NCI-H2081 (cell line): ENCODE data around the gene LRRC59.
"Not testable (repeated sequence)": the region's sequence is repeated elsewhere in the genome, so short reads cannot be mapped to it uniquely, and the experiment has no call there.

Experiments
- DNase-seq, 2 experiments: peaks; one replicate each; lab custom pipeline; 2025; lab: John Stamatoyannopoulos, UW

The LRRC59 gene

DNA sequence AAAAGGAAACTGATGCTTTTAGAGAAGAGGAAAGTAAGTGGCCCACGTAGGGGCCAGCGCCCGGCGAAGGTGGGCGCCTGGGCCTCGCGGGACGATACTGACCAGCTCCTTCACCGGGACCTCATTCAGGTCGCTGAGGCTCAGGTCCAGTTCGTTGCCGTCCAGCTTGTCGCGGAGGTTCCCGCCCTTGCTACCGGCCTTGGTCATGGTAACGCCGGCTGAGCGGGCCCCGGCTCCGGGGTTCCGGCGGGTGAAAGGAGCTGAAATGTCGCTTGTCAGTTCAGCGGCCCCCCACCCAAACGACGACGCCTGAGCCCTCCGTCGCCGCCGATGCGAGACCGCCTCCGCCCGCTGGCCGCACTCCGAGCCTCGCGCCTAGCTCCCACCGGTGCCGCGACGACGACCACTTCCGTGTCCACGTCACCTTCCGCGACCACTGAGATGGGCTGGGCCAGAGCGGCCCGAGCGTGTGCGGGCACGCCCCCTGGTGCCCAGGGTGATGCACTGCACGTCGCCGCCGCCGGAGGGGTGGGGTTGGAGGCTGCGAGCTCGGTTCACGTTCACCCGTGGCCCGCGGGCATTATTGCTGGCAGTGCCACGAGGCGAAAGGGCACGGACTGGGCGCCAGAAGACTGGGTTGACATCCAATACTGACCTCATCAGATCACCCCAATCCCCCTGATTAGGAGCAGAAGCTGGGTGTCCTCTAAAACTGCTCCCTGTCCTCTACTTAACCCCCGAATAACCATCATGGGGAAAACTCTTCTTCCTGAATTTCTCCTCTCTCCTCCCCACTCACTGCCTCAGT lies at the start of gene LRRC59:
LRRC59 (minus strand) TSS at position 413 of the 808 bp plus-strand sequence; CDS start at position 207, 206 bp downstream.
- peak; percentile 82 to 83 for DNase-seq

DNA sequence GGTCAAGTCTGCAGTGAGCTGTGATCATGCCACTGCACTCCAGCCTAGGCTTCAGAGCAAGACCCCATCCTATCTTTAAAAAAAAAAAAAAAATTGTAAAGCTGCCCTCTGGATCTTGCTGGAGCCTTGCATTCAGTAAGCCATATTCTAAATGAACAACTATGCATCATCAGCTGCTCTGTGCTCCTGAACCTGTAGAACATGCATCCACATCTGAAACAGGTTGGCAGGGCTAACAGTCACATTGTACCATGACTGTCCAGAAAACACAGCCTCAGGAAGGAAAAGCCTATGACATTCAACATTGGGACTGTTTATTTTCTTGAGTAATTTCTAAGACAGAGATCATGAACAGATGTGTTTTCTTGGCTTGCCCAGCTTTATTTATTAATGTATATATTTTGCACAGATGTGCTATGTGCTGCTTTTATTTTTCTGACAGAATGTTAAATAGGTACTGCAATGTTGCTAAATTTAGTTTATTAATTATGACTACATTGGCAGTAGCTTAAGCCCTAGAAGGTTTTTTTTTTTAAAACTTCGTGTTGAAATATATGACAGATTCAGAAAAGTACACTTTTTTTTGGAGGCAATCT lies 48.5 kb upstream of the LRRC59 start:
- no peak for DNase-seq

DNA sequence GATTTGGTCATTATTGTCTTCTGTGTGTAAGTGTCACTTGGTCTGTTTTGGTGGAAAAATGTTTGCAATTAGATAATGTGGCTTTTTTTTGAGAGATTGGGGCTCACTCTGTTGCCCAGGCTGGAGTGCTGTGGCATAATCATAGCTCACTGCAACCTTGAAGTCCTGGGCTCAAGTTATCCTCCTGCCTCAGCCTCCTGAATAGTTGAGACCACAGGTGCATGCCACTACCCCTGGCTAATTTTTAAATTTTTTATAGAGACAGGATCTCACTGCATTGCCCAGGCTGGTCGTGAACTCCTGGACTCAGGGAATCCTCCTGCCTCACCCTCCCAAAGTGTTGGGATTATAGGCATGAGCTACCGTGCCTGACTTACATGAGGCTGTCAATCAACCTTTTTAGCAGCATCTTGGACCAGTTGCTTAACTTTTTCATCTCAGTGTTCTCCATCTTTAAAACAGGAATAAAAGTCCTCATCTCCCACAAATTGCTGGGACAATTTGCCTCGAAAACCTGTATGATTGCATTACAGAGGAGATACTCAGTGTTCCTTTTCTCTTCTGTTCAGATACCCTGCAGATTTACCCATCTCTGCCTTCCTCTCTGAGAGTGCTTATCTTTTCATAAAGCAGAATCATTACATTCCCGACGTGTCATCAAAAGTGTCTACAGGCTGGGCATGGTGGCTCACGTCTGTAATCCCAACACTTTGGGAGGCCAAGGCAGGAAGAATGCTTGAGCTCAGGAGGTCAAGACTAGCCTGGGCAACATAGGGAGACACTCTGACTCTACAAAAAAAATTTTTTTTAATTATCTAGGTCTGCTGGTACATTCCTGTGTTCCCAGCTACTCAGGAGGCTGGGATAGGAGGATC lies 47.8 kb upstream of the LRRC59 start:
- no peak for DNase-seq

- DNase-seq, result no peak
Measured at GRCh38 chr17:50443505-50443974, 46.2 kb upstream of the LRRC59 start.

DNA sequence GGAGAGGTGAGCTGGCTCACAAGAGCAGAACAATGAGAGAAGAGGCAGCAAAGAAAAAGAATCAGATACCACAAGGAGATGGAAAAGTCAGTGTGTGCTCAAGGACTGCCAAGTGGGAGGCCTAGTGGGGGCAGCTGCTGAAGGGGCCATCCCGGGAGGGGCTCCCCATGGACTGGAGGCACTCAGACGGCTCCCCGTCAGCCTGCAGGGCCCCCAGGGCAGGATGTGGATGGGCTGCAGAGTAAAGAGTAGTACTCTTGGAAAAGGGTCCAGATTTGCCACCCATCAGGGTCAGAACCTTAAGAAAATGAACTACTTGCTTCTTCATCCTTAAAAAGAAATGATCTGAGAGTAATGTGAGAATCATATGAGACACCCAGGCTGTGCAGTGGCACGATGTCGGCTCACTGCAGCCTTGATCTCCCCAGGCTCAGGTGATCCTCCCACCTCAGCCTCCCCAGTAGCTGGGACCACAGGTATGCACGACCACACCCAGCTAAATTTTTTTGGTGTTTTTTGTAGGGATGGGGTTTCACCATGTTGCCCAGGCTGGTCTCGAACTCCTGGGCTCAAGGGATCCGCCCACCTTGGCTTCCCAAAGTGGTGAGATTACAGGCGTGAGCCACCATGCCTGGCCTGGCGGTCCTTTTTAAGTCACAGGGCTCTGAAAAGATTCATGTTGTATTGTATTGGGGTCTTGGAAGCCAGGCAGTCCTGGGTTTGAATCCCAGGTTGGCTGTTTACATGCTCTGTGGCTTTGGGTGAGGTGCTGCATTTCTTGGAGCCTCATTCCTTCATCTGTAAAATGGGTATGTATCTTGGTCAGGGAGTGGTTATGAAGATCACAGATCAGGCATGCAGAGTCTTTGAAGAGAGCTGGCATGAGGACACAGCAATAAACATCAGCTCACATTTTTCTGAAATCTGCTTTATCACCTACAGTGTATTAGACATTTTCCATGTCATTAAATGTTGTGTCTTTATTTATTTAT lies 43.8 kb upstream of the LRRC59 start:
- no peak for DNase-seq

DNA sequence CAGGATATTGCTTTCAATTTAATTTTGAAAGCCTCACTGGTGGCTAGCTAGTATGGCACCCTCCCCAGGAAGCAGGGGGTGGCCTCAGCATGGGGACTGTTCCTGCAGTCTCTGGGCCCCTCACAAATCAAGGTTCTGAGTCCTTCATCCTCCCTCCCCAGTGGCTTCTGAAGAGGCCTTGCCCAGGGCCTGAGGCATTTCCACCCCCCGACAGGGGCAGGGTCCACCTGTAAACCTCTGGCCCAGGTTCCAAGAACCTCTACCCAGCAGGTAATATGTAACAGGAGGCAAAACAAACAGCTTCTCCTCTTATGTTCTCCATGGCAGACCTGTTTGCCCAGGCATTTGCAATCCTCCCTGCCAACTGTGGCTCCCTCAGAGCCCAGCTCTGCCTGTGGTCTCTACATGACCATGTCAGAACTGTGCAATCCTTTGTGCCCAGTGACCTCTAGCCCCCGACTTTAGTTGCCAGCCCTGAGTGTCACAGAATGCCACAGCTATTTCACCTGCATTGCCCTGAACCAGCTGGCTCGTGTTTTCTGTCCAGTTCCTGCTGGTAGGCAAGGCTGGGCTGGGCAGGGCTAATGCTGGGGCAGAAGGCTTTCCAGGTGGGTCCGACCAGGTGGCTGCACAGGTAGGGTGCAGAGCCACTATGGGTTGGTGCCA lies 43.0 kb upstream of the LRRC59 start:
- DNase-seq, result peak; percentile 38 to 77

DNA sequence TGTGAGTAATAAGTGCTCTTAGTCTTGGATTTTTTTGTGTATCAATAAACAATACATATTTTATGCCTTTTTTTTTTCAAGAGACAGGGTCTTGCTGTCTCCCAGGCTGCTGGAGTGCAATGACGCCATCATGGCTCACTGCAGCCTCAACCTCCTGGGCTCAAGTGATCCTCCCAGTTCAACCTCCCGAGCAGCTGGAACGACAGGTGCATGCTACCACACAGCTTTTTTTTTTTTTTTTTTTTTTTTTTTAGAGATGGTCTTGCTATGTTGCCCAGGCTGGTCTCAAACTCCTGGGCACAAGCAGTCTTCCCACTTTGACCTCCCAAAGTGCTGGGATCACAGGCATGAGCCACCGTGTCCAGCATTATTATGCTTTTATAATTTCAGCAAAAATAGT lies 41.7 kb upstream of the LRRC59 start:
- no peak for DNase-seq

- no peak for DNase-seq
Measured at GRCh38 chr17:50437409-50437808, 40.1 kb upstream of the LRRC59 start.

GRCh38 chr17:50432125-50432762 lies 34.9 kb upstream of the LRRC59 start:
- DNase-seq, result no peak

- DNase-seq, result no peak
Measured at GRCh38 chr17:50430821-50431618, 33.7 kb upstream of the LRRC59 start.

DNA sequence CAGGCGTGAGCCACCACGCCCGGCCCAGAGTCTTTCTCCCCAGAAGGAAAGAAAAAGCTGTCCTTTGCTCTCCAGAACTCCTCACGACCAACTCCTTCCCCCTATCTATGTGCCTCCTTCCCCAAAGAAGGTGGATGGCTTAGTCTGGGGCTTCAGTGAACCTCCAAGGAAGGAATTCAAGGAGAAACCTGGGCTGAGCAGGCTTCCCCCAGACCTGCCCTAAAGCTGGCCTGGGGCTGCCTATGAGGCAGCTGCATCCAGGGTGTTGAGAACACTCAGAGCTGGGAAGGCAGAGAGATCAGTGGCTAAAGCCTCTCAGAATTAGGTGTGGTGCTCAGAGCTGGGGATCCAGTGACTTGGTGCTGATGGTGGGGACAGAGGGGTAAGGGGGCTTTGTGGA lies 32.5 kb upstream of the LRRC59 start:
- DNase-seq, result no peak

GRCh38 chr17:50428831-50429424 lies 31.6 kb upstream of the LRRC59 start:
- no peak for DNase-seq

GRCh38 chr17:50428126-50428525 lies 30.8 kb upstream of the LRRC59 start:
- DNase-seq, result not testable (repeated sequence)

DNA sequence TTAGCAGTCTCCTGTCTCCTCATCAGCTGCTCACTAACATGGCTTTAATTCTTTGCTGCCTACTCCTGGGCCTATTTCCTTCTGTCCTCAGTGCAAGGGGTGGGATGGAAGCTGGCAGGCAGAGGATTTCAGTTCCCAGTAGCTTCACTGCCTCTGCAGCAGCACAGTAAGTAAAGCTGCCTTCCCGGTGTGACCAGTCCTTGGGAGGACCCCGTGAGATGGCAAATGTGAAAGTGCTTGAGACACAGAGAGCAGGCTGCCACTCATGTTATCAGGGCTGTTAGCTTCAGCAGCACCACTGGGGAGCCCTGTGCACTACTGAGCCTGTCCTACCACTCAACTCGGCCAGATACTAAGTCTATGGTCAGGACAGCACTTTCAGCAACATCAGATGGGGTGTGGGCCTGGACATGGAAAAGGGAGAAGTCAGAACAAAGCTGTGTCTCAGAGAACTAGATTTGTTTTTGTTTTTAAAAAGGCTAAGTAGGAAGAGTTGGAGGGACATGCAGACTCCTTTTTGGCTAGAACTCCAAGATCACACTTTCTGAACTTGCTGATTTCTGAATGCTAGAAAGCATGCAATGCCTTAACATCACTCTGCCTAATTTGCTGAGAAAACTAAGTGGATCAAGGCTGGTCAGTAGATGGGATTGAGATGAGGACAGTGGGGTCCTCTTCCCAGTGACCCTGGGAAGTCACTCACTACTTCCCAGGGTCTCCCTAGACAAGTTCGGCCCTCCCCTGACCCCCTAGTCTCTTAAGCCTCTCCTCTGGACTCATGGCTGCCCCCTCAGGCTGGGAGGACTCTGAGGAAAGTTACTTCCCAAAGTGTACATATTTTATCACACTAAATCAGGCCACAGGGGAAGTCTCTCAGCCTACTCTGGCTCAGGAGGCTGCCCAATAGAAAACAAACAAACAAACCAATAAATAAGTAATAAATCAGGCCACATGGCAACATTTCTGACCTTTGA lies 29.8 kb upstream of the LRRC59 start:
- no peak for DNase-seq

DNA sequence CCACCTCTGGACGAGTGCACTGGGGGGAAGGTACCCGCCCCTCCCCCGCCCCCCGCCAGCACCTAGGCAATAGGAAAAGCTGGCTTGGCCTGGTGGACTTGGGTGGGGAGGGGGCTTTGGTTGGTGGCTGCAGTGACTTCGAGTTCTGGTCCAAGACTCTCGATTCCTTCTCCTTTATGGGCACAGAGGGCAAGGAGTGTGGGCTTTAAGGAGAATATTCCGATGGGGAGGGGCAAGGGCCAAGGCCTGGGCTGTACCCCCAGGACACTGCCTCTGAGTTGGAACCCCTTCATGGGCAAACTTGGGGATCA lies 29.1 kb upstream of the LRRC59 start:
- DNase-seq, result no peak

GRCh38 chr17:50425682-50426471 lies 28.6 kb upstream of the LRRC59 start, which contains the start of gene ACSF2:
ACSF2 (plus strand) TSS chr17:50426218; CDS start chr17:50426262, 44 bp downstream.
- peak in 1 of 2 experiments; percentile 3 for DNase-seq
